Endothelial cell of umbilical vein (primary cell): ENCODE data around the gene GSDMA. TPM values are rescaled to one million over a fixed set of nuclear protein-coding genes. Genes with fewer than 3 reads are reported as not detected.

Experiments used
- BruUV-seq: library from RNA; stranded (reverse); fragments of 400-500 nt; replicated peaks from 2 replicates; lab custom pipeline; 2021; lab: Mats Ljungman, UMichigan
- CTCF ChIA-PET: fragments of 300-600, 350-600 bp; sonication (Branson Sonifier 250); formaldehyde crosslinking; loops from one replicate; lab custom pipeline; 2021; ENCODE audit warnings: antibody characterized with exemption, inconsistent platforms; lab: Charles Lee
- POLR2A ChIA-PET: fragments of 300-600, 350-600 bp; sonication (Branson Sonifier 250); formaldehyde crosslinking; loops from one replicate; lab custom pipeline; 2021; ENCODE audit warnings: antibody characterized with exemption, inconsistent platforms; lab: Charles Lee
- DNase-seq: peaks from one replicate; pipeline ENCODE4 v3.0.0-alpha.2; 2011; ENCODE audit warnings: low read depth, low spot score
- FAIRE-seq: peaks from 2 replicates; lab custom pipeline; 2011; peaks lifted over from hg19 to GRCh38; lab: Jason Lieb, UNC
- H2AFZ ChIP-seq: 2 replicates; pipeline ENCODE4 v1.6.0; 2012; ENCODE audit warnings: low read depth, low read length, control low read depth, inconsistent platforms
- H3K27ac ChIP-seq: 2 replicates; pipeline ENCODE4 v1.5.1; 2011; ENCODE audit warnings: low read depth, mild to moderate bottlenecking, control low read depth, low read length, moderate library complexity; ENCODE audit not compliant: insufficient read depth
- H3K27me3 ChIP-seq, 2 experiments: 2 replicates each; pipeline versions ENCODE4 v1.6.0 to v1.6.1; 2011; ENCODE audit warnings: low read length in 2 of 2, mixed read lengths in 1 of 2; ENCODE audit not compliant: control insufficient read depth in 2 of 2, insufficient read depth in 2 of 2
- H3K36me3 ChIP-seq, 2 experiments: 2 replicates in 1 of 2; 3 replicates in 1 of 2; pipeline ENCODE4 v1.5.1; 2011; ENCODE audit warnings: low read length in 2 of 2, mild to moderate bottlenecking in 1 of 2, moderate library complexity in 1 of 2; ENCODE audit not compliant: control insufficient read depth in 2 of 2, insufficient read depth in 2 of 2; ENCODE audit errors: extremely low read depth in 1 of 2
- H3K4me1 ChIP-seq: 3 replicates; pipeline ENCODE4 v1.5.1; 2011; ENCODE audit warnings: mild to moderate bottlenecking, low read length; ENCODE audit not compliant: control insufficient read depth, insufficient read depth; ENCODE audit errors: extremely low read depth
- H3K4me2 ChIP-seq: 2 replicates; pipeline ENCODE4 v1.6.1; 2011; ENCODE audit warnings: low read length, control low read depth, mixed read lengths; ENCODE audit not compliant: insufficient read depth
- H3K4me3 ChIP-seq, 3 experiments: fragments of 200-600 bp in 1 of 3; sonication (generic), shearing (Covaris generic) in 1 of 3; replicated peaks in 1 of 3; 2 replicates each; pipeline ENCODE4 v1.5.1; 2011 to 2016; ENCODE audit warnings: control low read depth in 3 of 3, low read length in 3 of 3, mild to moderate bottlenecking in 2 of 3, inconsistent platforms in 1 of 3, low read depth in 1 of 3, moderate library complexity in 1 of 3; ENCODE audit not compliant: insufficient read depth in 1 of 3
- H3K79me2 ChIP-seq: 2 replicates; pipeline ENCODE4 v1.6.0; 2012; ENCODE audit warnings: low read length, inconsistent platforms; ENCODE audit not compliant: control insufficient read depth, insufficient read depth
- H3K9ac ChIP-seq: replicated peaks from 2 replicates; pipeline ENCODE3; 2011; ENCODE audit warnings: low read length, control low read depth; ENCODE audit not compliant: insufficient read depth; ENCODE audit errors: extremely low read depth
- H3K9me1 ChIP-seq: replicated peaks from 3 replicates; pipeline ENCODE4 v1.6.0; 2011; ENCODE audit warnings: mild to moderate bottlenecking, low read length; ENCODE audit not compliant: control insufficient read depth, insufficient read depth; ENCODE audit errors: extremely low read depth
- H3K9me3 ChIP-seq: replicated peaks from 2 replicates; pipeline ENCODE4 v1.5.1; 2012; ENCODE audit warnings: low read length, inconsistent platforms; ENCODE audit not compliant: control insufficient read depth, insufficient read depth
- H4K20me1 ChIP-seq: replicated peaks from 2 replicates; pipeline ENCODE3; 2011; ENCODE audit warnings: mild to moderate bottlenecking, low read length; ENCODE audit not compliant: control insufficient read depth, insufficient read depth; ENCODE audit errors: extremely low read depth
- EZH2 ChIP-seq: IDR thresholded peaks from 2 replicates; pipeline ENCODE4 v1.6.1; 2012; ENCODE audit warnings: borderline replicate concordance, low read depth, mild to moderate bottlenecking, moderate library complexity, low read length, inconsistent platforms; ENCODE audit not compliant: severe bottlenecking
- FOS ChIP-seq: IDR thresholded peaks from 2 replicates; pipeline ENCODE4 v1.6.1; 2011; ENCODE audit warnings: mild to moderate bottlenecking, low read length, moderate library complexity, borderline replicate concordance; ENCODE audit not compliant: insufficient read depth
- GATA2 ChIP-seq: IDR thresholded peaks from 2 replicates; pipeline ENCODE4 v1.7.0; 2011; ENCODE audit warnings: low read depth, mild to moderate bottlenecking, moderate library complexity, mixed read lengths, low read length; ENCODE audit not compliant: insufficient read length, insufficient read depth
- JUN ChIP-seq: IDR thresholded peaks from 2 replicates; pipeline ENCODE4 v1.6.1; 2011; ENCODE audit warnings: borderline replicate concordance, low read depth; ENCODE audit not compliant: insufficient read length, insufficient read depth
- MYC ChIP-seq: IDR thresholded peaks from one replicate; pipeline ENCODE4 v1.6.1; 2011; ENCODE audit warnings: mild to moderate bottlenecking, low read depth, low read length
- POLR2A ChIP-seq: IDR thresholded peaks from 2 replicates; pipeline ENCODE4 v1.6.1; 2012; ENCODE audit warnings: low read depth, mild to moderate bottlenecking, control low read depth, low read length
- POLR2AphosphoS5 ChIP-seq: IDR thresholded peaks from 2 replicates; pipeline ENCODE4 v1.6.1; 2012; ENCODE audit warnings: low read depth, mild to moderate bottlenecking, control low read depth, low read length, moderate library complexity; ENCODE audit not compliant: insufficient read depth
- dilution Hi-C: fragments of 300-500 bp; cut with MboI; formaldehyde crosslinking; loops from one replicate; pipeline ENCODE4 v1.15.0; 2019; ENCODE audit warnings: low sequenced_read_pairs; ENCODE audit not compliant: extremely low pct_ligation_motif_present
- intact Hi-C: fragments of 100-400 bp; cut with micrococcal nuclease; formaldehyde crosslinking; loops from one replicate; pipeline ENCODE4 v1.10.0; 2022
- polyA plus RNA-seq, 4 experiments: library from polyadenylated mRNA; depleted of rRNA in 3 of 4; stranded (reverse) in 3 of 4; unstranded in 1 of 4; fragments of >200 nt; gene quantifications; 2 replicates each; pipeline versions ENCODE4 v1.2.1 to v1.2.3, GENCODE V29; 2011 to 2012; ENCODE audit warnings: missing spikeins in 1 of 4
- total RNA-seq: library from RNA; stranded (reverse); gene quantifications from 2 replicates; pipeline ENCODE4 v1.2.3, GENCODE V29; 2021
- TF ChIP-seq, protein P1 (sequence below), 2 donors: IDR thresholded peaks; 1 replicate in 1 of 2; 2 replicates in 1 of 2; pipeline ENCODE4 v1.5.1; 2011; ENCODE audit warnings: low read length in 2 of 2, mild to moderate bottlenecking in 2 of 2, moderate library complexity in 2 of 2, control low read depth in 1 of 2, inconsistent platforms in 1 of 2, low read depth in 1 of 2; ENCODE audit not compliant: insufficient read depth in 1 of 2; ENCODE audit errors: extremely low read depth in 1 of 2
- TF ChIP-seq, protein P2 (sequence below): IDR thresholded peaks from 2 replicates; pipeline ENCODE4 v1.6.1; 2011; ENCODE audit not compliant: insufficient read depth, insufficient read length

Gene GSDMA
- total and polyA plus RNA-seq, 2 donors (not counting 3 experiments of a cell fraction or from before 2014, with no cell fraction given): not detected

DNA sequence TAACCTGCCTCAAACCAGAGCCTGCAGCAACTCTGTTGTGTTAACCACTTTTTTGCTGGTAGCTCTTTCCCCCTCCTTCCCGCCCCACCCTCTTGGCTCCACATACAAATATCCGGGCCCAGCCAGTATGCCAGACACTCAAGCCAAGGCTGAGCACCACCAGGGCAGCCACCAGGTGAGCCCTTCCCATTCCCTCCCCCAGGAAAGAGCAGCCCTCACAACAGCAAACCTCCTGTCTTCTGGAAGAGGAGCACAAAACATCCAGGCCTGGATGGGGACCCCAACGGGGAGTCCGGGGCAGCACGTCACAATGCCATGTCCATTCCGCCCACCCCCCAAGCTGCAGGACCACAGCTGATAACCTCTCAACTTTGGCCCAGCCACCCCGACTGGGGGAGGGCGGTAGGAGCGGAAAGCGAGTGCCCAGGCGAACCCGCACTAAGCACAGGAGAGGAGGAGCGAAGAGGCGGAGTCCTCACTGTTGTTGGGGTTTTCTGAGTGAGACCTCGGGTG is 36.2 kb upstream of the GSDMA start:
- no peaks in the 10 kb centered on the region for H3K27me3 ChIP-seq
- no peaks in the 10 kb centered on the region for H3K9me3 ChIP-seq
- H3K27ac ChIP-seq: no peak overlapping the region
- H3K79me2 ChIP-seq: peaks cover 24% of the 10 kb centered on the region
- TF ChIP-seq POLR2AphosphoS5 (no peak), JUN (no peak), GATA2 (no peak), MYC (no peak), POLR2A (no peak), EZH2 (no peak), FOS (no peak)
- TF ChIP-seq, protein P1, sequence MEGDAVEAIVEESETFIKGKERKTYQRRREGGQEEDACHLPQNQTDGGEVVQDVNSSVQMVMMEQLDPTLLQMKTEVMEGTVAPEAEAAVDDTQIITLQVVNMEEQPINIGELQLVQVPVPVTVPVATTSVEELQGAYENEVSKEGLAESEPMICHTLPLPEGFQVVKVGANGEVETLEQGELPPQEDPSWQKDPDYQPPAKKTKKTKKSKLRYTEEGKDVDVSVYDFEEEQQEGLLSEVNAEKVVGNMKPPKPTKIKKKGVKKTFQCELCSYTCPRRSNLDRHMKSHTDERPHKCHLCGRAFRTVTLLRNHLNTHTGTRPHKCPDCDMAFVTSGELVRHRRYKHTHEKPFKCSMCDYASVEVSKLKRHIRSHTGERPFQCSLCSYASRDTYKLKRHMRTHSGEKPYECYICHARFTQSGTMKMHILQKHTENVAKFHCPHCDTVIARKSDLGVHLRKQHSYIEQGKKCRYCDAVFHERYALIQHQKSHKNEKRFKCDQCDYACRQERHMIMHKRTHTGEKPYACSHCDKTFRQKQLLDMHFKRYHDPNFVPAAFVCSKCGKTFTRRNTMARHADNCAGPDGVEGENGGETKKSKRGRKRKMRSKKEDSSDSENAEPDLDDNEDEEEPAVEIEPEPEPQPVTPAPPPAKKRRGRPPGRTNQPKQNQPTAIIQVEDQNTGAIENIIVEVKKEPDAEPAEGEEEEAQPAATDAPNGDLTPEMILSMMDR (IDR thresholded peaks at IDR 0.05; ENCODE audit: extremely low read depth in 1 of 2, insufficient read depth in 1 of 2, low read depth in 1 of 2, low read length in 2 of 2): no peak
- TF ChIP-seq, protein P2, sequence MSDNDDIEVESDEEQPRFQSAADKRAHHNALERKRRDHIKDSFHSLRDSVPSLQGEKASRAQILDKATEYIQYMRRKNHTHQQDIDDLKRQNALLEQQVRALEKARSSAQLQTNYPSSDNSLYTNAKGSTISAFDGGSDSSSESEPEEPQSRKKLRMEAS: no peak
- H3K4me1 ChIP-seq: peaks cover 43% of the 10 kb centered on the region
- BruUV-seq: no TSS peak
- POLR2A ChIA-PET: no interaction called here
- CTCF ChIA-PET: interaction anchor here (1.1 to 2.2 kb wide), 3 partner anchors 32 to 54 kb away, joined by 3 to 9 read pairs (median 3); partner anchors contain the start of gene PSMD3
- H3K9ac ChIP-seq: peak overlapping the region; percentile 84
- H3K36me3 ChIP-seq: peaks cover 3 to 20% of the 10 kb centered on the region in 2 experiments
- intact Hi-C loops (loop anchor here (2.0 kb wide), 1 partner anchor 54 kb away; the partner anchor contains the start of gene PSMD3), dilution Hi-C loops (no loop called here)
- no peak for FAIRE-seq
- H2AFZ ChIP-seq: peak overlapping the region; percentile 58
- H3K4me3 ChIP-seq: peak overlapping the region; percentile 55 to 94 (median 91)
- peak; percentile 29 for DNase-seq
- no peaks in the 10 kb centered on the region for H3K9me1 ChIP-seq
- no peaks in the 10 kb centered on the region for H4K20me1 ChIP-seq
- peak overlapping the region; percentile 80 for H3K4me2 ChIP-seq
